ENCODE data around the gene PHC3.

DNA sequence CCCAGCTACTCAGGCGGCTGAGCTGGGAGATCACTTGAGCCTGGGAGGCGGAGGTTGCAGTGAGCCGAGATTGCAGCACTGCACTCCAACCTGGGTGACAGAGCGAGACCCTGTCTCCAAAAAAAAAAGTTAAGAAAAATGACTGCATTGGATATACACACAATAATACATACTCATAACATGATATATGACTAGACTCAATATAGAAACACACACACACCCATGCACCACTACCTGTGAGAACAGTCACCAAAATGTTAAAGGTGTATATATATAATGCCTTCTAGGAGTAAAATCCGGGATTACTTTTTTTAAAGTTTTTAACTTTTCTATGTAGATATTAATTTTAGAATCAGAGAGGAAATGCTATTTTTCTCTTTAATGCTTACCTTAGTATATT is 25.9 kb downstream of the PHC3 start:
- TF ChIP-seq EZH2 (IDR thresholded peaks at IDR 0.05; ENCODE audit: borderline replicate concordance, low read depth, low read length, poor library complexity, severe bottlenecking): no peak
- TF ChIP-seq, protein P1, sequence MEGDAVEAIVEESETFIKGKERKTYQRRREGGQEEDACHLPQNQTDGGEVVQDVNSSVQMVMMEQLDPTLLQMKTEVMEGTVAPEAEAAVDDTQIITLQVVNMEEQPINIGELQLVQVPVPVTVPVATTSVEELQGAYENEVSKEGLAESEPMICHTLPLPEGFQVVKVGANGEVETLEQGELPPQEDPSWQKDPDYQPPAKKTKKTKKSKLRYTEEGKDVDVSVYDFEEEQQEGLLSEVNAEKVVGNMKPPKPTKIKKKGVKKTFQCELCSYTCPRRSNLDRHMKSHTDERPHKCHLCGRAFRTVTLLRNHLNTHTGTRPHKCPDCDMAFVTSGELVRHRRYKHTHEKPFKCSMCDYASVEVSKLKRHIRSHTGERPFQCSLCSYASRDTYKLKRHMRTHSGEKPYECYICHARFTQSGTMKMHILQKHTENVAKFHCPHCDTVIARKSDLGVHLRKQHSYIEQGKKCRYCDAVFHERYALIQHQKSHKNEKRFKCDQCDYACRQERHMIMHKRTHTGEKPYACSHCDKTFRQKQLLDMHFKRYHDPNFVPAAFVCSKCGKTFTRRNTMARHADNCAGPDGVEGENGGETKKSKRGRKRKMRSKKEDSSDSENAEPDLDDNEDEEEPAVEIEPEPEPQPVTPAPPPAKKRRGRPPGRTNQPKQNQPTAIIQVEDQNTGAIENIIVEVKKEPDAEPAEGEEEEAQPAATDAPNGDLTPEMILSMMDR (conservative IDR thresholded peaks at IDR 0.05; ENCODE audit: low read depth, low read length): no peak
